MM.1S (cell line): ENCODE results near the gene IMPA2.
A peak's percentile ranks its signal among the peaks of the same experiment; 100 is the strongest.

Experiments
- DNase-seq: peaks from one replicate; pipeline ENCODE4 v3.0.0-alpha.2; 2015
- H2AFZ ChIP-seq: fragments of 300-600 bp; sonication (generic); 2 replicates; pipeline ENCODE4 v1.6.0; 2016; ENCODE audit warnings: antibody characterized with exemption, low read length
- H3F3A ChIP-seq: fragments of 300-600 bp; sonication (generic); 2 replicates; pipeline ENCODE4 v1.6.1; 2016; ENCODE audit warnings: mild to moderate bottlenecking, antibody characterized with exemption, low read length, moderate library complexity, mixed read lengths; ENCODE audit not compliant: insufficient read depth
- H3K27ac ChIP-seq: fragments of 300-600 bp; sonication (generic); 2 replicates; pipeline ENCODE4 v1.5.1; 2016; ENCODE audit warnings: mild to moderate bottlenecking, low read length
- H3K27me3 ChIP-seq: fragments of 300-600 bp; sonication (generic); replicated peaks from 2 replicates; pipeline ENCODE4 v1.6.0; 2016; ENCODE audit warnings: low read length; ENCODE audit not compliant: insufficient read depth
- H3K36me3 ChIP-seq: fragments of 300-600 bp; sonication (generic); replicated peaks from 2 replicates; pipeline ENCODE4 v1.6.1; 2016; ENCODE audit warnings: mild to moderate bottlenecking, low read length, mixed read lengths; ENCODE audit not compliant: insufficient read depth
- H3K4me1 ChIP-seq: fragments of 300-600 bp; sonication (generic); 2 replicates; pipeline ENCODE4 v1.6.1; 2016; ENCODE audit warnings: low read length, mixed read lengths
- H3K4me2 ChIP-seq: fragments of 300-600 bp; sonication (generic); 2 replicates; pipeline ENCODE4 v1.6.0; 2016; ENCODE audit warnings: low read depth, low read length
- H3K4me3 ChIP-seq: fragments of 300-600 bp; sonication (generic); 2 replicates; pipeline ENCODE4 v1.5.1; 2016; ENCODE audit warnings: low read length, mixed read lengths
- H3K79me2 ChIP-seq: fragments of 300-600 bp; sonication (generic); 2 replicates; pipeline ENCODE4 v1.6.1; 2016; ENCODE audit warnings: mixed run types, low read length, mixed read lengths
- H3K9ac ChIP-seq: fragments of 300-600 bp; sonication (generic); 2 replicates; pipeline ENCODE4 v1.6.1; 2016; ENCODE audit warnings: low read length, mixed read lengths
- H3K9me2 ChIP-seq: fragments of 300-600 bp; sonication (generic); replicated peaks from 2 replicates; pipeline ENCODE4 v1.6.1; 2016; ENCODE audit warnings: mild to moderate bottlenecking, low read length, mixed read lengths; ENCODE audit not compliant: insufficient read depth
- H3K9me3 ChIP-seq: fragments of 300-600 bp; sonication (generic); replicated peaks from 2 replicates; pipeline ENCODE4 v1.6.1; 2016; ENCODE audit warnings: mild to moderate bottlenecking, low read length, mixed read lengths; ENCODE audit not compliant: insufficient read depth
- H4K20me1 ChIP-seq: fragments of 300-600 bp; sonication (generic); 2 replicates; pipeline ENCODE4 v1.6.1; 2016; ENCODE audit warnings: mild to moderate bottlenecking, low read length, moderate library complexity, mixed read lengths; ENCODE audit not compliant: insufficient read depth
- CTCF ChIP-seq: fragments of 300-600 bp; sonication (generic); IDR thresholded peaks from 2 replicates; pipeline ENCODE4 v1.5.1; 2016; ENCODE audit warnings: antibody characterized with exemption, low read length, mixed read lengths
- EZH2 ChIP-seq: fragments of 300-600 bp; sonication (generic); optimal IDR thresholded peaks from 2 replicates; pipeline ENCODE3; 2017; ENCODE audit warnings: low read depth, mild to moderate bottlenecking, antibody characterized with exemption, low read length, mixed read lengths
- EZH2phosphoT487 ChIP-seq: fragments of 300-600 bp; sonication (generic); IDR thresholded peaks from 2 replicates; pipeline ENCODE4 v1.6.1; 2018; ENCODE audit warnings: antibody characterized with exemption, low read length

Gene IMPA2

GRCh38 chr18:12010187-12010802 is 29.0 kb downstream of the IMPA2 start:
- Histone ChIP-seq H3K9ac (no peak overlapping the region), H3K4me2 (no peak overlapping the region), H3K36me3 (no peaks in the 10 kb centered on the region), H3K27ac (no peak overlapping the region), H3K9me2 (no peaks in the 10 kb centered on the region), H3F3A (no peaks in the 10 kb centered on the region), H3K79me2 (no peaks in the 10 kb centered on the region), H3K4me1 (0 out of 2 replicates have a peak, but pooled peaks cover 9% of the 10 kb centered on the region), H3K4me3 (no peak overlapping the region), H3K9me3 (no peaks in the 10 kb centered on the region), H4K20me1 (no peaks in the 10 kb centered on the region), H2AFZ (no peak overlapping the region), H3K27me3 (no peaks in the 10 kb centered on the region)
- TF ChIP-seq EZH2phosphoT487 (no peak), EZH2 (no peak), CTCF (peak; percentile 42)
- peak; percentile 60 for DNase-seq

- DNase-seq, result no peak
- no peaks in the 10 kb centered on the region for H3K36me3 ChIP-seq
- no peaks in the 10 kb centered on the region for H3K27me3 ChIP-seq
- no peak overlapping the region for H2AFZ ChIP-seq
- no peak overlapping the region for H3K4me2 ChIP-seq
- H3K9me3 ChIP-seq, result no peaks in the 10 kb centered on the region
- H3K9ac ChIP-seq, result no peak overlapping the region
- no peaks in the 10 kb centered on the region for H4K20me1 ChIP-seq
- 0 out of 2 replicates have a peak, but pooled peaks cover 9% of the 10 kb centered on the region for H3K4me1 ChIP-seq
- TF ChIP-seq CTCF (no peak), EZH2 (no peak), EZH2phosphoT487 (no peak)
- H3K79me2 ChIP-seq, result no peaks in the 10 kb centered on the region
- H3F3A ChIP-seq, result no peaks in the 10 kb centered on the region
- H3K27ac ChIP-seq, result no peak overlapping the region
- no peaks in the 10 kb centered on the region for H3K9me2 ChIP-seq
- H3K4me3 ChIP-seq, result no peak overlapping the region
Measured at GRCh38 chr18:12011199-12011956, 30.1 kb downstream of the IMPA2 start.

- H3K27me3 ChIP-seq, result no peaks in the 10 kb centered on the region
- TF ChIP-seq EZH2phosphoT487 (no peak), CTCF (no peak), EZH2 (no peak)
Measured at GRCh38 chr18:12011957-12012549, 30.7 kb downstream of the IMPA2 start.

More at GRCh38 chr18:12011957-12012549, 30.7 kb downstream of the IMPA2 start:
- Histone ChIP-seq H3F3A (no peaks in the 10 kb centered on the region), H3K9ac (no peak overlapping the region), H3K4me2 (no peak overlapping the region), H3K27ac (no peak overlapping the region), H4K20me1 (no peaks in the 10 kb centered on the region), H3K4me3 (no peak overlapping the region), H2AFZ (no peak overlapping the region), H3K9me3 (no peaks in the 10 kb centered on the region), H3K36me3 (no peaks in the 10 kb centered on the region), H3K4me1 (0 out of 2 replicates have a peak, but pooled peaks cover 9% of the 10 kb centered on the region), H3K9me2 (no peaks in the 10 kb centered on the region), H3K79me2 (no peaks in the 10 kb centered on the region)
- DNase-seq, result no peak
